H1 (cell line): ENCODE results near the gene CDC42BPB. TPM values are rescaled to one million over a fixed set of nuclear protein-coding genes. Genes with fewer than 3 reads are reported as not detected.

Experiments
- CTCF ChIA-PET: fragments of 300-600 bp; sonication (Branson Sonifier 250); formaldehyde crosslinking; loops from one replicate; lab custom pipeline; 2021; ENCODE audit not compliant: partially characterized antibody; lab: Charles Lee
- POLR2A ChIA-PET: fragments of 300-600 bp; sonication (Branson Sonifier 250); formaldehyde crosslinking; loops from one replicate; lab custom pipeline; 2021; ENCODE audit warnings: inconsistent platforms; ENCODE audit not compliant: partially characterized antibody; lab: Charles Lee
- DNase-seq, 2 experiments: peaks; one replicate each; pipeline versions ENCODE4 v3.0.0 to v3.0.0-alpha.2; 2010 to 2022; ENCODE audit warnings: low spot score in 2 of 2, low read depth in 1 of 2, mixed read lengths in 1 of 2
- FAIRE-seq: peaks from 2 replicates; lab custom pipeline; 2011; peaks lifted over from hg19 to GRCh38; lab: Jason Lieb, UNC
- H2AFZ ChIP-seq: 2 replicates; pipeline ENCODE4 v1.8.1; 2012; ENCODE audit warnings: low read length, inconsistent platforms
- H2AK5ac ChIP-seq: 2 replicates; pipeline ENCODE4 v1.6.1; 2013; ENCODE audit warnings: low read depth, low read length
- H2BK120ac ChIP-seq: replicated peaks from 2 replicates; pipeline ENCODE3; 2013; ENCODE audit warnings: low read depth, low read length, inconsistent platforms
- H2BK12ac ChIP-seq: 2 replicates; pipeline ENCODE4 v1.6.1; 2013; ENCODE audit warnings: low read depth, low read length
- H2BK15ac ChIP-seq: 2 replicates; pipeline ENCODE4 v1.6.1; 2013; ENCODE audit warnings: low read length
- H2BK20ac ChIP-seq: 2 replicates; pipeline ENCODE4 v1.6.1; 2013; ENCODE audit warnings: low read length
- H2BK5ac ChIP-seq: 2 replicates; pipeline ENCODE4 v1.6.1; 2013; ENCODE audit warnings: low read depth, low read length
- H3K14ac ChIP-seq: 2 replicates; pipeline ENCODE4 v1.6.1; 2013; ENCODE audit warnings: inconsistent platforms; ENCODE audit not compliant: insufficient read length
- H3K18ac ChIP-seq: 2 replicates; pipeline ENCODE4 v1.6.1; 2013; ENCODE audit warnings: low read length; ENCODE audit errors: extremely low read depth
- H3K23ac ChIP-seq: 2 replicates; pipeline ENCODE4 v1.6.1; 2013; ENCODE audit warnings: inconsistent platforms; ENCODE audit not compliant: insufficient read length
- H3K23me2 ChIP-seq: 2 replicates; pipeline ENCODE4 v1.6.1; 2013; ENCODE audit warnings: low read depth, low read length
- H3K27ac ChIP-seq: 2 replicates; pipeline ENCODE4 v1.6.1; 2011; ENCODE audit warnings: low read depth, low read length, inconsistent platforms
- H3K27me3 ChIP-seq, 4 experiments: replicated peaks in 1 of 4; 1 replicate in 1 of 4; 2 replicates in 3 of 4; pipeline versions ENCODE4 v1.6.1 to v1.8.1; 2011 to 2013; ENCODE audit warnings: low read length in 3 of 4, mild to moderate bottlenecking in 3 of 4, inconsistent platforms in 2 of 4, mixed read lengths in 2 of 4, moderate library complexity in 1 of 4; ENCODE audit not compliant: control insufficient read depth in 3 of 4, insufficient read depth in 3 of 4; ENCODE audit errors: extremely low read depth in 1 of 4
- H3K36me3 ChIP-seq, 4 experiments: 2 replicates each; pipeline versions ENCODE4 v1.6.1 to v1.8.1; 2011 to 2013; ENCODE audit warnings: mild to moderate bottlenecking in 4 of 4, low read length in 3 of 4, moderate library complexity in 2 of 4, control low read depth in 1 of 4, inconsistent platforms in 1 of 4; ENCODE audit not compliant: insufficient read depth in 4 of 4, control insufficient read depth in 2 of 4
- H3K4ac ChIP-seq: replicated peaks from 2 replicates; pipeline ENCODE3; 2013; ENCODE audit warnings: low read length, low read depth, mixed read lengths, inconsistent platforms; ENCODE audit not compliant: insufficient read length
- H3K4me1 ChIP-seq, 4 experiments: replicated peaks in 1 of 4; 1 replicate in 1 of 4; 2 replicates in 3 of 4; pipeline versions ENCODE4 v1.6.1 to v1.8.1; 2011 to 2013; ENCODE audit warnings: low read length in 3 of 4, inconsistent platforms in 2 of 4, mixed read lengths in 1 of 4; ENCODE audit not compliant: insufficient read depth in 4 of 4, control insufficient read depth in 3 of 4
- H3K4me2 ChIP-seq, 2 experiments: 2 replicates each; pipeline versions ENCODE4 v1.6.1 to v1.8.1; 2011 to 2013; ENCODE audit warnings: low read depth in 2 of 2, low read length in 2 of 2, control low read depth in 1 of 2, inconsistent platforms in 1 of 2, mild to moderate bottlenecking in 1 of 2; ENCODE audit not compliant: insufficient read depth in 1 of 2
- H3K4me3 ChIP-seq, 4 experiments: fragments of 200-600, 300-600 bp in 1 of 4; sonication (generic), shearing (Covaris generic), sonication (Bioruptor Twin) in 1 of 4; 2 replicates each; pipeline versions ENCODE4 v1.5.1 to v1.8.1; 2011 to 2016; ENCODE audit warnings: low read length in 4 of 4, low read depth in 3 of 4, control low read depth in 2 of 4, inconsistent platforms in 2 of 4, mild to moderate bottlenecking in 2 of 4, mixed read lengths in 1 of 4, moderate library complexity in 1 of 4; ENCODE audit not compliant: insufficient read depth in 2 of 4; ENCODE audit errors: extremely low read depth in 1 of 4
- H3K56ac ChIP-seq: replicated peaks from 2 replicates; pipeline ENCODE3; 2013; ENCODE audit warnings: low read depth, mild to moderate bottlenecking, mixed read lengths, low read length, inconsistent platforms; ENCODE audit not compliant: insufficient read length
- H3K79me1 ChIP-seq: 2 replicates; pipeline ENCODE4 v1.6.1; 2013; ENCODE audit warnings: low read depth, low read length, control low read depth
- H3K79me2 ChIP-seq, 2 experiments: 2 replicates each; pipeline versions ENCODE4 v1.6.1 to v1.8.1; 2012 to 2013; ENCODE audit warnings: low read length in 2 of 2, mild to moderate bottlenecking in 2 of 2, inconsistent platforms in 1 of 2; ENCODE audit not compliant: insufficient read depth in 2 of 2, control insufficient read depth in 1 of 2
- H3K9ac ChIP-seq, 4 experiments: replicated peaks in 1 of 4; 1 replicate in 1 of 4; 2 replicates in 3 of 4; pipeline versions ENCODE4 v1.6.1 to v1.8.1; 2011 to 2013; ENCODE audit warnings: low read depth in 3 of 4, low read length in 3 of 4, control low read depth in 2 of 4, mild to moderate bottlenecking in 2 of 4, moderate library complexity in 2 of 4, inconsistent platforms in 1 of 4; ENCODE audit errors: extremely low read depth in 1 of 4
- H3K9me3 ChIP-seq, 2 experiments: 2 replicates each; pipeline versions ENCODE4 v1.6.1 to v1.8.1; 2012 to 2013; ENCODE audit warnings: mild to moderate bottlenecking in 2 of 2, moderate library complexity in 2 of 2, control low read depth in 1 of 2, inconsistent platforms in 1 of 2, low read depth in 1 of 2, low read length in 1 of 2, mixed read lengths in 1 of 2; ENCODE audit not compliant: insufficient read depth in 2 of 2
- H4K20me1 ChIP-seq, 2 experiments: replicated peaks in 1 of 2; 2 replicates each; pipeline versions ENCODE3 to v1.8.1; 2011 to 2013; ENCODE audit warnings: inconsistent platforms in 2 of 2, low read length in 2 of 2, mild to moderate bottlenecking in 1 of 2; ENCODE audit not compliant: insufficient read depth in 2 of 2, control insufficient read depth in 1 of 2
- H4K5ac ChIP-seq: 2 replicates; pipeline ENCODE4 v1.6.1; 2013; ENCODE audit warnings: low read length, low read depth, mixed read lengths, inconsistent platforms; ENCODE audit not compliant: insufficient read length
- H4K8ac ChIP-seq: 2 replicates; pipeline ENCODE4 v1.8.0; 2013; ENCODE audit warnings: mild to moderate bottlenecking, moderate library complexity, low read length, inconsistent platforms; ENCODE audit not compliant: insufficient read depth; ENCODE audit errors: extremely low read depth
- H4K91ac ChIP-seq: replicated peaks from 2 replicates; pipeline ENCODE3; 2013; ENCODE audit warnings: low read length, mixed read lengths, inconsistent platforms; ENCODE audit not compliant: insufficient read length
- BACH1 ChIP-seq: IDR thresholded peaks from 2 replicates; pipeline ENCODE4 v1.6.1; 2012; ENCODE audit warnings: low read length, improper control_type of control experiment
- CEBPB ChIP-seq: IDR thresholded peaks from 2 replicates; pipeline ENCODE4 v1.6.1; 2012; ENCODE audit warnings: low read depth, low read length
- RAD21 ChIP-seq, 2 experiments: IDR thresholded peaks in 1 of 2; conservative IDR thresholded peaks in 1 of 2; 2 replicates each; pipeline ENCODE4 v1.6.1; 2011; ENCODE audit warnings: low read depth in 2 of 2, low read length in 2 of 2, improper control_type of control experiment in 1 of 2, inconsistent platforms in 1 of 2, mild to moderate bottlenecking in 1 of 2, moderate library complexity in 1 of 2
- TCF12 ChIP-seq: IDR thresholded peaks from 2 replicates; pipeline ENCODE4 v1.6.1; 2011; ENCODE audit warnings: low read depth, mild to moderate bottlenecking, low read length
- WGBS, 2 experiments: shearing (Covaris generic) in 1 of 2; methylation state at CpG; one replicate each; pipeline versions ENCODE4 v1.1.6 to v1.1.7; 2013 to 2015; ENCODE audit warnings: low lambda C conversion rate in 2 of 2, mixed read lengths in 2 of 2, inconsistent platforms in 1 of 2, low coverage in 1 of 2, missing lambda C conversion rate in 1 of 2; ENCODE audit not compliant: insufficient replicate concordance in 2 of 2, insufficient coverage in 1 of 2, insufficient read length in 1 of 2; ENCODE audit errors: extremely low coverage in 1 of 2, missing lambda C conversion rate in 1 of 2; 5-methylcytosine and 5-hydroxymethylcytosine counted together
- polyA plus RNA-seq, 7 experiments: library from polyadenylated mRNA; depleted of rRNA in 3 of 7; stranded (reverse) in 5 of 7; unstranded in 2 of 7; fragments of >200 nt in 5 of 7; fragments of 200-250 nt in 2 of 7; gene quantifications; 1 replicate in 5 of 7; 2 replicates in 1 of 7; 4 replicates in 1 of 7; pipeline versions ENCODE4 v1.2.1 to v1.2.3, GENCODE V29; 2011 to 2013; ENCODE audit warnings: missing spikeins in 2 of 7, mixed read lengths in 2 of 7
- total RNA-seq: library from RNA; stranded (reverse); fragmentation: NEBNext Ultra II Directional; extraction: Animal tissue kit (Norgen Biotek cat#: 25700); gene quantifications from 2 replicates; pipeline ENCODE4 v1.2.1, GENCODE V29; 2021
- TF ChIP-seq, protein P1 (sequence below): IDR thresholded peaks from 2 replicates; pipeline ENCODE4 v1.6.1; 2011; ENCODE audit warnings: low read length, improper control_type of control experiment
- TF ChIP-seq, protein P2 (sequence below), 3 experiments: IDR thresholded peaks; 1 replicate in 2 of 3; 2 replicates in 1 of 3; pipeline versions ENCODE4 v1.5.1 to v1.6.1; 2011; ENCODE audit warnings: low read length in 3 of 3, mild to moderate bottlenecking in 3 of 3, inconsistent platforms in 2 of 3, low read depth in 1 of 3, moderate library complexity in 1 of 3; ENCODE audit not compliant: insufficient read depth in 1 of 3; ENCODE audit errors: control extremely low read depth in 1 of 3
- TF ChIP-seq, protein P3 (sequence below): IDR thresholded peaks from 2 replicates; pipeline ENCODE4 v1.6.1; 2011; ENCODE audit warnings: low read depth, mild to moderate bottlenecking, low read length; ENCODE audit not compliant: insufficient read depth

The CDC42BPB gene
- total and polyA plus RNA-seq, 2 of the 8 experiments (the other 6 are each of a cell fraction or from before 2014, with no cell fraction given): 51.2 to 88.2 TPM

DNA sequence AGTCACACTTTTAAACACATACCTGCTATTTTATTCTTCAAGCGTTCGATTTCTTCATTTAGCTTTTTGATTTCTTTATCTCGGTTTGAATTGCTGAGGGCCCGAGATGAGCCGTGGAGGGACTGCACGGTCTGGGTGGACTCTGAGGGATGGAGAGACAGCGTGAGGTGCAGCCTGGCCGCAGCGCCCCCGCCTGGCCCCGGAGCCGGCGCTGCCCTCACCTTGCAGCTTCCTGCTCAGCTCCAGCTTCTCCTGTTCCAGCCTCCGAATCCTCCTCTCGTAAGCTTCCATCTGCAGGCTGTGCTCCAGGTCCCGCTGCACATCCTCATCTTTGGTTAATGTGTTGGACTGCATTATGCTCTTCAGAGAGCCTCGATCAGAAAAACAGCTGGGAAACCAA lies 81.7 kb downstream of the CDC42BPB start:
- H3K27me3 ChIP-seq: no peaks in the 10 kb centered on the region
- H3K56ac ChIP-seq: no peak overlapping the region
- FAIRE-seq (no peak), DNase-seq (no peak)
- H3K4me3 ChIP-seq: no peak overlapping the region
- 0 out of 2 replicates have a peak, but pooled peaks cover 2% of the 10 kb centered on the region for H3K79me1 ChIP-seq
- no peak overlapping the region for H4K8ac ChIP-seq
- no peak overlapping the region for H4K5ac ChIP-seq
- ChIA-PET CTCF (interaction anchor here (0.7 to 2.7 kb wide), 12 partner anchors 9 to 281 kb away, joined by 3 to 9 read pairs (median 3); no protein-coding TSS in a partner anchor), POLR2A (interaction anchor here (1.1 kb wide), 1 partner anchor 11 kb away, joined by 5 read pairs; no protein-coding TSS in a partner anchor)
- H3K27ac ChIP-seq: no peak overlapping the region
- H4K20me1 ChIP-seq: peaks cover 0 to 6% of the 10 kb centered on the region in 2 experiments
- no peak overlapping the region for H3K23ac ChIP-seq
- no peaks in the 10 kb centered on the region for H3K79me2 ChIP-seq
- no peak overlapping the region for H2BK12ac ChIP-seq
- no peak overlapping the region for H2AFZ ChIP-seq
- H2BK15ac ChIP-seq: no peak overlapping the region
- no peak overlapping the region for H3K4ac ChIP-seq
- peaks cover 7 to 51% (median 27%) of the 10 kb centered on the region in 4 experiments for H3K36me3 ChIP-seq
- H3K23me2 ChIP-seq: no peaks in the 10 kb centered on the region
- H3K4me2 ChIP-seq: no peak overlapping the region
- H2BK20ac ChIP-seq: no peak overlapping the region
- no peak overlapping the region for H3K9ac ChIP-seq
- H2BK5ac ChIP-seq: no peak overlapping the region
- WGBS, 2 experiments: 85% methylated on average over 17 of the region's 17 CpGs; no CpG with 5 or more reads in 1 of the 2 experiments
- H2AK5ac ChIP-seq: no peak overlapping the region
- no peak overlapping the region for H3K14ac ChIP-seq
- no peaks in the 10 kb centered on the region for H3K4me1 ChIP-seq
- H3K18ac ChIP-seq: no peak overlapping the region
- no peak overlapping the region for H4K91ac ChIP-seq
- H2BK120ac ChIP-seq: no peak overlapping the region
- H3K9me3 ChIP-seq: no peaks in the 10 kb centered on the region
- TF ChIP-seq, protein P1, sequence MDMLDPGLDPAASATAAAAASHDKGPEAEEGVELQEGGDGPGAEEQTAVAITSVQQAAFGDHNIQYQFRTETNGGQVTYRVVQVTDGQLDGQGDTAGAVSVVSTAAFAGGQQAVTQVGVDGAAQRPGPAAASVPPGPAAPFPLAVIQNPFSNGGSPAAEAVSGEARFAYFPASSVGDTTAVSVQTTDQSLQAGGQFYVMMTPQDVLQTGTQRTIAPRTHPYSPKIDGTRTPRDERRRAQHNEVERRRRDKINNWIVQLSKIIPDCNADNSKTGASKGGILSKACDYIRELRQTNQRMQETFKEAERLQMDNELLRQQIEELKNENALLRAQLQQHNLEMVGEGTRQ: no peak
- TF ChIP-seq, protein P2, sequence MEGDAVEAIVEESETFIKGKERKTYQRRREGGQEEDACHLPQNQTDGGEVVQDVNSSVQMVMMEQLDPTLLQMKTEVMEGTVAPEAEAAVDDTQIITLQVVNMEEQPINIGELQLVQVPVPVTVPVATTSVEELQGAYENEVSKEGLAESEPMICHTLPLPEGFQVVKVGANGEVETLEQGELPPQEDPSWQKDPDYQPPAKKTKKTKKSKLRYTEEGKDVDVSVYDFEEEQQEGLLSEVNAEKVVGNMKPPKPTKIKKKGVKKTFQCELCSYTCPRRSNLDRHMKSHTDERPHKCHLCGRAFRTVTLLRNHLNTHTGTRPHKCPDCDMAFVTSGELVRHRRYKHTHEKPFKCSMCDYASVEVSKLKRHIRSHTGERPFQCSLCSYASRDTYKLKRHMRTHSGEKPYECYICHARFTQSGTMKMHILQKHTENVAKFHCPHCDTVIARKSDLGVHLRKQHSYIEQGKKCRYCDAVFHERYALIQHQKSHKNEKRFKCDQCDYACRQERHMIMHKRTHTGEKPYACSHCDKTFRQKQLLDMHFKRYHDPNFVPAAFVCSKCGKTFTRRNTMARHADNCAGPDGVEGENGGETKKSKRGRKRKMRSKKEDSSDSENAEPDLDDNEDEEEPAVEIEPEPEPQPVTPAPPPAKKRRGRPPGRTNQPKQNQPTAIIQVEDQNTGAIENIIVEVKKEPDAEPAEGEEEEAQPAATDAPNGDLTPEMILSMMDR (IDR thresholded peaks at IDR 0.05; ENCODE audit: control extremely low read depth in 1 of 3, insufficient read depth in 1 of 3, low read depth in 1 of 3, low read length in 3 of 3): peak; percentile 45 to 64 (median 56)
- no peak for TF ChIP-seq BACH1
- TF ChIP-seq CEBPB: no peak
- TF ChIP-seq RAD21 (IDR thresholded peaks at IDR 0.05 in 1 of 2, conservative IDR thresholded peaks at IDR 0.05 in 1 of 2; ENCODE audit: low read depth in 2 of 2, low read length in 2 of 2): peak; percentile 10 to 17; a peak in 2 of 4 replicates
- TF ChIP-seq, protein P3, sequence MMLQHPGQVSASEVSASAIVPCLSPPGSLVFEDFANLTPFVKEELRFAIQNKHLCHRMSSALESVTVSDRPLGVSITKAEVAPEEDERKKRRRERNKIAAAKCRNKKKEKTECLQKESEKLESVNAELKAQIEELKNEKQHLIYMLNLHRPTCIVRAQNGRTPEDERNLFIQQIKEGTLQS: no peak
- no peak for TF ChIP-seq TCF12
